Activated naive CD4-positive, alpha-beta T cell (primary cell): Measurements from ENCODE around the gene CYRIA.

Source experiments
- DNase-seq, 4 experiments: peaks; one replicate each; lab custom pipeline; 2025; lab: John Stamatoyannopoulos, UW

The CYRIA gene

DNA sequence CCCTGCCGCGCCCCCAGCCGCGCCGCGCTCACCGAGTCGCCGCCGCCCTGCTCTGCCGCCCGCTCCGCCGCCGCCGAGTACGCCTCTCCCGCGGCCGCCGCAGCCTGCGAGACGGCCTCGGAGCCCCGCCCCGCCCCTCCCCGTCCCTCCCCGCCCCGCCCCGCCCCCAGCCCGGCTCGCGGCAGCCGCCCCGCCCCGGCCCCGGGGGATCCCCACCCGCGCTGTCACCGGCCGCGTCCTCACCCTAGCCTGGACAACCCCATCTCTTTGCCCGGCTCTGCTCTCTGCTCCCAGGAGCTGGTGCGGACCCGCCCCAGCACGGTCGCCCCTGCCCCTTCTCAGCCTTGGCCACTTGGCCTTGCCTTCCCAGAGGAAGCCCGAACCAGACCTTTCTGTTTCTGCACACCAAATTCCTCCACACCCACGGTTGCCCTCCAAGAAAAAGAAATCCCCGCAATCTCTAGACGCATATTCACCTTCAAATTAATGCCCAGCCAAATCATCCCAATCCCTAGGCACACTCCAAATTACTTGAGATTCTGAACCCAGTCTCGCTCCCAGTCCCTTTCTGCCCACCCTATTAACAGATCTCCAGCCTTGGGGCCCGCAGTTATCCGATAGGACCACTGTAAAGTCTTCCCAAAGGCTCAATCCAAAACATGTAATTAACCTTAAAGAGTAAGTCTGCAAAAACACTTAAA, at the start of gene CYRIA:
Gene CYRIA (minus strand): TSS at position 87 of the 701 bp plus-strand sequence. CDS start 77,715 bp downstream, outside the sequence.
- peak in 2 of 4 experiments; percentile 3 to 52 for DNase-seq

DNA sequence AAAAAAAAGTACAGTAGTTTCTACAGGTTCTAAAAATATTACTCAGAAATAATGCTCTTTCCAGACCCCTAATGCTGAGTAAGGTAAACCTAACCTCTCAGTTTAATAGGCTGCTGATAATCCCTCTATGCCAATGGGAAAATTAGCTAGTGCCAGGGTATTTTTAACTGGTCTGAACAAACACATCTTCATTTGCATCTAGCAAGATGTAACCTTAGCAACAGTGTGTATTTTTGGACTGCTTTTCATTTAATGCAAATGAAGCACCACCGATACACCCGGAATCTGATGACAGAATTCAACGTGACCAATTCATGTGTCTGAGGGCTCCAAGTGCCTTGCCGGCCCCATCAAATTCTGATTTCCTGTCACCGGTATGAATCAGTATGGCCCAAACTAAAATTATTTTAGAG, 47.4 kb upstream of the CYRIA start:
- DNase-seq, result no peak

DNA sequence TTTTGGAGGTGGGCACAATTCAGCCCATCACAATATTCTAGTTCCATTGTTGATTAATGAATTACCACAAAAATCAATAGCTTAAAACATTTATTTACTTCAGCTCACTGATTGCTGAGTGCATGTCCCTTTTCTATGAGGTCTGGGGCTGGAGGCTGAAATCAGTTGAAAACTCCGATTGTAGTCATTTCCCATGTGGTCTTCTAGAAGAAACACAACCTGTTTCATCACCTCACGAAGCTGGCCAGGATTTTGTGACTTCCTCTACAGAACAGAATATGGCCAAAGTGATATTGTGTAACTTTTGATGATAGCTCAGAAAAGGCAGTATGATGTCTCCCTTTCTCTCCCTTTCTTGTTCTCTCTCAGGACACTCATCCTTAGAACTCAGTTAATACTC, 44.1 kb upstream of the CYRIA start:
- no peak for DNase-seq

DNA sequence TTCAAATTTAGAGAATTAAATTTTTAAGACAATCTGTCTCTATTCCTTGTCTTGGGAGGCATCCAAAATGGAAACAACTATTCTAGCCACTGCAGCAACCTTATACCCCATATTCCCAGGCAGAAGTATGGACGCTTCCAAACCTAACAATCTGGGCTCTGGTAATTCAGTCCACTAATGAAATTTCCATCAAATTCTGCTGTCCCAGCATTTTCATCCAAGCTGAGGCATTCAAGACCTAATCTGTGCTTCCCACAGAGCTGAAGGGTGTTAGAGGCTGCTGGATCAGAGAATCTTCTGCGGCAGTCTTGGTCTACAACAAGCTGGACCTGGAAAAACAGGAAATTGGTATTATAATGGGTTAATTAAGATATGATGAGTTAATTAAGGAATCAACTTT, 42.5 kb upstream of the CYRIA start:
- no peak for DNase-seq

DNA sequence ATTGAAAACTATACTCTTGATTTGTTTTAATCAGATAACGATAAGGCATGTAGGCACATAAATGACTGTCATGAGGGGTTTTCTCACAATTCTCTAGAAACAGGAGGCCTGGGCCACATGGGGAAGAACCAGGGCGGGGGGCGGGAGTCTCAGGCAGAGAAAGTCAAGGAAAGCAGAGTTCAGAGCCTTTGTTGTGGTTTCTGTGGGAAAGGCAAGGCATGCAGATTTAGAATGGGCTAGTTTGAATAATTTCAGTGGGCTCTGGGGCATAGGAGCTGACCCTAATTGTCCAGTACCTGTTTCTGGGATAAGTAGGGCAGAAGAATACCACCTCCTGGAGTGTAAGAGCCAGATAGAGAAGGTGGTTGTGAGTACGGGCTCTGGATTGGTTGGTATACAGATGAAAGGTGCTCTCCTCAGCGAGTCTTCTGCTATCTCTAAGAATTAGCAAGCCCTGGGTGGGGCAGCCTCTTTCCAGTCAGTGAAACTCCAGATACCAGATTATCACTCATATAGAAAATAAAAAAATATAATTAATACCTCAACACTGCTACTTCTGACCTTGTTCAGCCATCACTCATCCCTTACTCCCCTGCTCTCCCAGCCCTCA, 41.5 kb upstream of the CYRIA start:
- no peak for DNase-seq

DNA sequence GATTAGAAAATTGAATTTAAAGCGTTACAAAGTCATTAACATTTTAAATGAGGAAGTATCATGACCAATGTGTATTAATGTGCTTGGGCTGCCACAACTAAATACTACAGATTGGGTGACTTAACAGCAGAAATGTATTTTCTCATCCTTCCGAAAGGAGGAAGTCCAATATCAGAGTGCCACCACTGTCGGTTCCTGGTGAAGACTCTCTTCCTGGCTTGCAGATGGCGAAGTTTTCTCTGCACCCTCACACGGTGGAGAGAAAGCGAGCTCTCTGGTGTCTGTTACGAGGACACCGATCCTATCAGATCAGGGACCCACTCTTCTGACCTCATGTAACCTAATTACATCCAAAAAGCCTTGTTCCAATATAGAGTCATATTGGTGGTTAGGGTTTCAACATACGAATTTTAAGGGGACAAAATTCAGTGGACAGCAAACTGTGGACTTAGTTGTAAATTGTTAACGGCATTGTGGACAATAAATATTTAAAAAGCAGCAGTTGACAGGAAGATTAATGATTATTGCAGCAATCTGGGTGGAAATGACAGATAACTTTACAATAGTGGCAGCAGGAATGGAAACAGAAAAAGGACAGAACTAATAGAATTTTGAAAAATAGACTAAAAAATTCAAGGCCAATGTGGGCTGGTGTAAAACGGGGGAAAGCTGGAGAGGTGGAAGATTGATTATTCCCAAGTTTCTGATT, 35.1 kb upstream of the CYRIA start:
- DNase-seq, result no peak

DNA sequence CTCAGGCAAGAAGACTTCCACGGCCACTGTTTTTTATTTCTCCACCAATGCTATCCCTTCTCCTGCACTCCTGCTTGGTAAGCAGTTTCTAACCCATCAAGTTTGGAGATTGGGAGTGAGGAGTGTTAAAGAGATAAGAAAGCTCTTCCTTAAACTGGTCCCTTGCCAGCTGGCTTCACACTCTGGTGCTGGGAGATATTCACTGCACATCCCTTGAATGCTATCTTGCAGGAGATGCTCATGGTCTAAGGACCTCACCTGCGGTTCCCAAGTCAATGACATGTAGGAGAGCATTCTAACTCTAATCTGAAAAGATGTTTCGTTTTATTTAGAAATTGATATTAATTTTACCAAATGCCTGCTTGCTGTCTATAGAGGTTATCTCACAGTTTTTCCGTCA, 28.2 kb upstream of the CYRIA start:
- DNase-seq, result no peak

DNA sequence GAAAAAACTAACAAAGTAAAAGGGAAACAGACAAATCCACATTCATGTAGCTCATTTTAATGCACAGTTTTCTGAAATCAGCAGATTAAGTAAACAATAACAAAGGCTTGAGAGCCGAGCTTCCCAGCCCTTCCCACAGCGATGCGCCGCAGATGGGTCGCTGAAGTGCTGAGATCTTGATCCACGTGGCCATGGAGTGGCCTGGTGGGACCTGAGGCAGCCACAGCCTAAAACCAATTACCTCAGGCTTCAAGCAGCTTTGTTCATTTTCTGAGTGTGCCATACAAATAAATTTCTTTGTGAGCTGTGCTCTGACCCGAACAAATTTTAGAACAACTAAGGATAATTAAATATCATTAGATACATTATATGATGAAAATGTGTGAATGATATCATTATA, 25.6 kb upstream of the CYRIA start:
- DNase-seq, result no peak

DNA sequence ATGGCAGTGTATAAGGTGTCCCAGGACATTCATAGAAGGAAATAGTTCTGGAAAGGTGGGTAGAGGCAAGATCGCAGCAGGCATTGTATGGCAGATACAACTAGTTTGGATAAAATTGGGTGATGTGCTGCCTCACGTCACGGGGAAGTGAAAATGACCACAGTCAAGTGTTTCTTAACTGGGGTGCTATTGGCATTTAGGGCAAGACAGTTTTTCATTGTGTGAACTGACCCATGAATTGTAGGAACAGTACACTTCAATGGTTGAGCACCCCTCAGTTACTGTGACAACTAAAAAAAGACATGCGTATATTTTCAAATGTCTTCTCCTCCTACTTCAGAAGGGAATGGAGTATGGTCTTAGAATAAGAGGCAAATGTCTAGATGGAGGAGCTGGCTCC, 22.3 kb upstream of the CYRIA start:
- no peak for DNase-seq

DNA sequence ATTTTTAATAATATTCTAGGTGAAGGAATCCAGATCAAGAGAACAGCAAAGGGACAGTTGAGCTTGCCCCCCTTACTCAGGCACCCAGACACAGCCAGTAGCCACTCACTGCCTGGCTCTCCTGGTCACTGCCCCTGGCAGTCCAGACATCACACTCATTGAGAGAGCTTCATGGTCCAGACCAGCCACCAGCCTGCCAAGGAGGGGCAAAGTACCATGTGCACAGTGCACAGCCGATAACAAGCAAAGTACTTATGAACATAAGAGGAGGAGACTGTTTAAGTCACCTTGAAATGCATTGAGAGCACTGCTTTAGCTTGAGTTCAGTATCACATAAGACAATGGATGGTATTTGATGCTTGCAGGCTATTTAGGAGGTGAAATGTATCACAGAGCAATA, 21.6 kb upstream of the CYRIA start:
- DNase-seq, result no peak

DNA sequence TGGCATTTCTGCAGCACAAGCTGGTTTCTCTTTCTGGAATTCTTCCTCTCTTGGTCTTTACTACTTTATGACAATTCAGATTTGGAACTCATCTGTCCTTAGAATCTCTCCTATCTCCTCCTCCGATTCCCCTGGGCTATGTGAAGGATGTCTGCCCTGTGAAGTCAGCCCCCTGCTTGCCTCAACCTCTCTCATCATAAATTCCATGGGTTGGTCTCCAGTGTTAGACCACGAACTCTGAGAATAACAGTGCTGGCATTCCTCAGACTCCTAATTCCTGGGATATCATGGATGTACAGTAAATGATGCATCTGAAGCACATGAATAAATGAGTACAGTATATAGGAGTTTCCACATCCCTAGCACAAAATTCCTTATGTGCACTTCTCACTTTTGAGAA, 21.0 kb upstream of the CYRIA start:
- no peak for DNase-seq

DNA sequence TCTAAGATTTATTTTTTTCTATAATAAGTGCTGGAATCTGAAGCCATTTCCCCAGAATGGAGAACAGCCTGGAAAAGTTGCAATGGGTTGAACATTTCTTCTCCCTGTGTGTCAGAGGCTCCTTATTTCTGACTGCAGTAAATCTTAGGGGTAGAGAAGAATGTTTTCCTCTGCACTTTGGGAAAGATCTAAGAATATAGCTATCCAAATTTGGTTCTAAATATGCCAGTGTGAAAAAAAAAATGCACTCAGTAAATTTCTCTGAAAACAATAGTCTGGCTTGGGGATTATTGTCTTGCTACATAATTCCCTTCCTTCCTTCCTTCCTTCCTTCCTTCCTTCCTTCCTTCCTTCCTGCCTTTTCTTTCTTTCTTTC, 19.7 kb upstream of the CYRIA start:
- no peak for DNase-seq

DNA sequence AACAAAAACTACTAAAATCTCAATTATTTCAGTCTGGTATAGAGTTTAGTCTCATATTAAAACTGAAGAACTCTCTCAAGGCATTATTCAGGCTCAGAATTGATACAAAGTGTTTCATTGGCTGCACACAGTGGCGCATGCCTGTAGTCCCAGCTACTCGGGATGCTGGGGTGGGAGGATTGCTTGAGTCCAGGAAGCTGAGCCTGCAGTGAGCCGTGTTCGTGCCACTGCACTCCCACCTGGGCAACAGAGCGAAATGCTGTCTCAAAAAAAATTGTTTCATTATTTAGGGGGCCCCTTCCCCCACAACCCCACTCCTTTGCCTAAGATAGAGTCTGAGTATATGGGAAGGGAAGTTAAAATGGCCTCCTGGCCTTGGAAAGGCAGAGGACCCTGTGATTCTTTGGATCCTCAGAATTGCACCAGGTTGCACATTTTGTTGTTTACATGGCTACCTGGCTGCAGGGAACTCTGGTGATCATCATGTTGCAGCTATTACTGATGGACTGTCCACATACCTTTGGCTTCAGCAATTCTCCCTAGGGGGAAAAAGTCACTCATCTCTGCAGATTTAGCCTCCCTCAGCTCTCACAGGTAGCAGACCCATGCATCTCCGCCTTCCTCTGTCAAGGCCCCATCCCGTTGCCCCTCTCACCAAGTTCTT, 19.2 kb upstream of the CYRIA start:
- no peak for DNase-seq

DNA sequence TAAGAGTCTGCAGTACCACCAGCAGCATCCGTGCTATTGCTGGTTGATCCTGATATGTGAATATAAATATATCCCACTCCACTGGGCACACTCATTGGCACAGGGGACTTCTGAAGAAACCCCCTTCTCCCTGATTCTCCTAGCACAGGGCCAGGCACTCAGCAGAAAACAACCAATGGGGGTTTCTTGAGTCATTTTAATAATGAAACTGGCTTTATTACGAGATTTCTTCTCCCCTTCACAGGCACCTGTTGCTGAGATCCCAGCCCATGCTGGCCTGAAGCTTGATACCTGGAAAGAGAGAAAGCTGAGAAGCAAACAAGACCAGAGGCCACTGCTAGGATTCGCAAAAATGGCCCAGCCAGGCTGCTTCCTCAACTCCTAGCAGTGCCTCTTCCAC, 17.9 kb upstream of the CYRIA start:
- DNase-seq, result no peak

DNA sequence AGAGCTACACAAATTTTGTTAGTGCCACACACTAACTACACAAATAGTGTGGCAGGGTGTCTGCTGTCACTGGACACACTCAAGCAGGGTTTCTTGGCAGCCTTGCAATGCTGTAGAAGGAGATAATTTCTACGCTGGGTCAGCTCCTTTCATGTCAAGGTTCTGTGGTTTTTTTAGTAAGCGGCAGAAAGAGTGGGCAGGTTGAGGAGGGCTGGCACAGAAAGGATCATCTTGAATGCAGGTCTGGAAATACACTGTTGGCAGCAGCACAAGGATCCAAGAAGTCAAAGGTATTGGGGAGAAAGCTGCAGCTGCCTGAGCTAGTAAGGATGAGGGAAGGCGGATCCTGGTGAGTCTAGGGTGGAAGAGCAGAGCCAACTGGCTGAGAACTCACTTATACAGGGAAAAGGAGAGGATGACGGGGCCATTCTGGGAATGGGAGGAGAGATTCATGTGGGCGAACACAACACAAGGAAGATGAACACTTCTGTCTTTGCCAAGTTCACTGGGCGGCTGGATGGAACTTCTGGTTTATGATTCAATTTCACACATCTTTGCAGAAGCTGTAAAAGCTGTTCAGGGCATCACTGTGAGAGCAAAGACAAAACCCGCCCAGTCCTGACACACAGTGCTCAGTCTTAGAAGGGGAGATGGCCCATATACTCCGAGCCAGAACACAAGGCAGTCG, 16.9 kb upstream of the CYRIA start:
- DNase-seq, result no peak

DNA sequence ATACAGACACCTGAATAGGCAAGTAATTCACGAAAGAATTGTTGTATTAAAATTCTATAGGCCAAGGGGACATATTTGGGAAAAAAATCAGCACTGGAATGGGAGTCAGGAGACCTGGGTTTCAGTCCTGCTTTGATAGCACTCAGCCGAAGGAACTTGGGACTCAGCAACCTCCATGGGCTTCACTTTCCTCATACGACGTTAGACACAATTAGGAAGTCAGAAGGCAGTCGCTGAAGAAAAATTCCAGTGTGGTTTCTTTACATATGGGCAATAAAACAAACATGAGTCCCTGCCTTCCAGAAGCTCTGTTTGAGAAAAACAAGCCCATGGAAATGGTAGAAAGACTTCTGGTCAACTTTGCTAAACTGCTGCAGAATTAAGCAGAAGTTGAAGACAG, 15.1 kb upstream of the CYRIA start:
- DNase-seq, result no peak

DNA sequence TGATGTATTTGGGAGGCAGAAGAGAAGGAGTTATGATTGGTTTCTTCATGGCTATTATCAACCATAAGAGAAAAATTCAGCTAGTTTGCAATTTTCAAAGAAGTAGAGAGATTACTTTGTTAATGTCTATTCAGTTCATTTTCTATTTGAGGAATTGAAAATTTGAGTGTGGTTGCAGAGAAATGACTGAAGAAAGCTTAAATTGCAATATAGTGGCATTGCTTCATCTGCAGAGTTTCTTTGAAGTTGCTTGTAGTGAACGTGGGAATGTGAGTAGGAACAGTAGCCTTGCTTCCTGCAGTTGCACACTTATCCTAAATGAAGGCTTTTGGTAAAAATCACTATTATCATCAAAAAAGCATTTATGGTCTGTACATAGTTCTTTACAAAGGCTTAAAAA, 14.7 kb upstream of the CYRIA start:
- no peak for DNase-seq

DNA sequence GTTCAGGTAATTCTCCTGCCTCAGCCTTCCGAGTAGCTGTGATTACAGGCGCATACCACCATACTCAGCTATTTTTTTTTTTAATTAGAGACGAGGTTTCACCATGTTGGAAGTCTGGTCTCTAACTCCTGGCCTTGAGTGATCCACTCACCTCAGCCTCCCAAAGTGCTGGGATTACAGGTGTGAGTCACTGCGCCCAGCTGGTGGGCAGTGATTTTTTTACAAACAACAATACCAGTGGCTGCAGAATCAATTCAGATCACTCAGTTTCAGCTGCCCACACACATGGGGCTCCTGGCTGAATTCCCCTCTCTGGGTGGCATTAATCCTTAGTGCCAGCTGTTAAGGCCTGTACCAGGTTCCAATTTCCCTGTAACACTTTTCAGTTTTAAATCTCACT, 13.3 kb upstream of the CYRIA start:
- DNase-seq, result no peak

DNA sequence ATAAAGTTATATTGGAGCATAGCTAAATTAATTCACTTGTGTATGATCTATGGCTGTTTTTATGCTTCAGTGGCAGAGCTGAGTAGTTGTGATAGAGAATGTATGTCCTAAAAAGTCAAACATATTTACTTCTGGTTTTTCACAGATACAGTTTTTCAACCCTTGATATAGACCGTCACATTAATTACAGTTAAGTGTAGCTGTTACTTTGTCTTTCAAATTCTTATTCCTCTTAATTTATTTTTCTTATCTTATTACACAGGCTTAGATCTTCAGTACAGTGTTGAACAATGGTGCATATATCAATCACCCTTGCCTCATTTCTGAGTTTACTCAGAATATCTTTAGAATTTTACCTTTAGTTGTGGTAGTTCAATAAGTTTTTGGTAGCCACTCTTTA, 12.2 kb upstream of the CYRIA start:
- DNase-seq, result no peak

DNA sequence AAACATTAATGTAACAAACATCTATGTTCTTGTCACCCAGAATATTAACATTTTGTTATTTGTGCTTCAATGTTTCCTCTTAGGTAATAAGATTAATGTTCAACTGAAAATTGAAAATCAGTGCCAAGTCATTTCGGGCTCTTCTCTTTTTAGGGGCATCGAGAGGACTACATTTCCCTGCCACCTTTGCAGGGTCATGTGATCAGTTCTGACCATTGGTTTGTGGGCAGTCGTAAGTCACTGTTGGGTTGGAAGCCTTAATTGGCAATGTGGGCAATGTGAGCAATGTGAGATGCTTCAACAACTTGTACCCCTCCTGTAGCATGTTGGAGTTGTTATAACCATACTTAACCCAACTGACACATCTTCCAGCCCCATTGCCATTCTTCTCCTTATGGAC, 10.1 kb upstream of the CYRIA start:
- no peak for DNase-seq

DNA sequence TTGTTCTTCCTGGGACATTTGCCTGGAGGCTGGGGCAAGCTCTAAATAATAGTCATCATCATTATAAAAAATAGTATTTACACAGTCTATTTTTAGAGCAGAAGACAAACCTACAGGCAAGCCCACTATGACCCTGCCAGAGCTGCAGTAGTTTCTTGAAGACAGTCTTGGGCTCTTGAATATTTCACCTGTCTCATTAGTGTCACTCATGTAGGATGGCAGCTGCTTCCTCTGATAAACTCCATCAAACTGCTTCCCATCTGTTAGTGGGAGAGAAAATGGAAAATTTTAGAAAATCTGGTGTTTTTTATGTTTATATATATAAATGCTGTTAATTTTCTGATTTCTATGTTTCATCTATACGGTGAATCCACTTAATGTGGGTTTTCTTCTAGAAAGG, 8.5 kb upstream of the CYRIA start:
- DNase-seq, result no peak

DNA sequence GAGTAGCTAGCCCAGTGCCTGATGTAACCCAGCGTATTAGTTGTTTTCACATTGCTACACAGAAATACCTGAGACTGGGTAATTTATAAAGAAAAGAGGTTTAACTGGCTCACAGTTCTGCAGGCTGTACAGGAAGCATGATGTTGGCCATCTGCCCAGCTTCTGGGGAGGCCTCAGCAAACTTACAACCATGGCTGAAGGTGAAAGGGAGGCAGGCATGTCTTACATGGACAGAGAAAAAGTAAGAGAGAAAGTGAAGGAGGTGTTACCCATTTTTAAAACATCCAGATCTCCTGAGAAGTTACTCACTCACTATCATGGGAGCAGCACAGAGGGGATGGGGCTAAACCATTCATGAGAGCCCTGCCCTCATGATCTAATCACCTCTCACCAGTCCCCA, 6.1 kb upstream of the CYRIA start:
- no peak for DNase-seq
